GM18508 (cell line): ENCODE results near the gene KCTD2.
"Not testable (repeated sequence)": the region's sequence is repeated elsewhere in the genome, so short reads cannot be mapped to it uniquely, and the experiment has no call there.

Experiments used
- ATAC-seq: cut with Tn5 transposase; IDR thresholded peaks from one replicate; pipeline ENCODE4 v1.9.1; 2021; ENCODE audit warnings: moderate number of reproducible peaks; ENCODE audit not compliant: insufficient read depth, unreplicated experiment

Gene KCTD2

GRCh38 chr17:75048249-75048878, 1.3 kb downstream of the KCTD2 start:
- ATAC-seq: no peak

GRCh38 chr17:75049057-75049456, 2.0 kb downstream of the KCTD2 start:
- no peak for ATAC-seq

- ATAC-seq: no peak
Observed at GRCh38 chr17:75049706-75050105, 2.7 kb downstream of the KCTD2 start.

DNA sequence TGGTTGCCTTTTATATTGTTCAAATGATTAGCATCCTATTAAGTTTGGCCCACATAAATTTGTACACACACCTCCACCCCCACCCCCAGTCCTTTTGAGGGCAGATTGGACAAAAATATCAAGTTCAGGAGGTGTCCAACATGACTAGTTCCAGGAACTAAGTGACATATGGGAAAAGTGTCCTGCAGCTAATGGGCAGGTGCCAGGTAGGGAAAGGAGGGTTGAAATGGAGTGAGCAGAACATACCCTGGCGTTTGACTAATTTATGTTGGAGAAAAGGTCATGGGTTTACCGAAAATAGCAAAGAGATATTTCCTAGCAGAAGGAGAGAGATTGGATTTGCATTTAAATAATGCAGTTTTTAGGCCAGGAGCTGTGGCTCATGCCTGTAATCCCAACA, 4.9 kb downstream of the KCTD2 start:
- no peak for ATAC-seq

GRCh38 chr17:75059369-75060345, 12.6 kb downstream of the KCTD2 start:
- no peak for ATAC-seq

DNA sequence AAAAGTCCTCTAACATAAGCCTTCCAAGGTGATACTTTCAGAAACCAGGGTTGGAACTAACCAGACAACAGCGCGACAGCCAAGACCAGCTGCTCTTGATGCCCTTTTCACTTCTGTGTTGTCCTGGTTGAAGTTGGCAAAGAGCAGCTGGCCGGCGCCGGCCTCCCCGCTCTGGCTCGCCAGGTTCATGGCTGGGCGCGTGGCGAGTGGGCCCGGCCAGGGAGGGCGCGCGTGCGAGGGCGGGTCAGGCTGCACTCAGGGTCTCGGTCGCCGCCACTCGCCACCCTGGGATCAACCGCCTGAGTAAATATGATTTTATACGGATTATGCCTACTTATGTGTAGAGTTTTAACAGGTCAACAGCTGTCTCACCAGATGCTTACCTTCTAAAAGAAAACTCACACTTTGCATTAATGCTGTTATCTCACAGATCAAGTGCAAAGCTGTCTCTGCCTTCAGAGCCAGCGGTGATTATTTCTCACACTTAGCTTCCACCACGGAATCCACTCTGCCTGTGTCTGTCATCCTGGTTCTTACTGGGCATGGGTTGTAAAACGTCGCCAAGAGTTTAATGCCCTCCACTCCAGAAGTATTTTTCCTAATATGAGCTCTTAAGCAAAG, 13.5 kb downstream of the KCTD2 start:
- ATAC-seq: no peak

- ATAC-seq: no peak
Observed at GRCh38 chr17:75061055-75061438, 14.0 kb downstream of the KCTD2 start.

DNA sequence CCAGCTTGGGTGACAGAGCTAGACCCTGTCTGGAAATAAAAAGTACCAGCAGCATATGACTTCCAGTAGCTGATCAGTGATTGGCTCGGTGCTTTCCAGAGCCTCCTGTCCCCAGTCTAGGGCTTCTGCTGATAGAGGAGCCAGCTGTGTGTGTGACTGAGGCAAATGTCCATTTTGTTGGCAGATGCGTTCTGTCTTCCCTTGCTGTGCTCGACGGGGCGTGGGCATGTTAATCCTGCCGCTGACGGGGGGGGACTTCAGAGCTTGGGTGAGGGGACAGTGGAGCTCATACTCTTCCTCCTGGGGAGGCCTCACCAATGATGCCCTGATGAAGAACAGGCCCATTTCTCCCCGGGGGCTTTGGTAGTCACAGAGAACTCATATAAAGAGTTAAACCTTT, 14.6 kb downstream of the KCTD2 start:
- no peak for ATAC-seq

- ATAC-seq: no peak
Observed at GRCh38 chr17:75063201-75063600, 16.2 kb downstream of the KCTD2 start.

DNA sequence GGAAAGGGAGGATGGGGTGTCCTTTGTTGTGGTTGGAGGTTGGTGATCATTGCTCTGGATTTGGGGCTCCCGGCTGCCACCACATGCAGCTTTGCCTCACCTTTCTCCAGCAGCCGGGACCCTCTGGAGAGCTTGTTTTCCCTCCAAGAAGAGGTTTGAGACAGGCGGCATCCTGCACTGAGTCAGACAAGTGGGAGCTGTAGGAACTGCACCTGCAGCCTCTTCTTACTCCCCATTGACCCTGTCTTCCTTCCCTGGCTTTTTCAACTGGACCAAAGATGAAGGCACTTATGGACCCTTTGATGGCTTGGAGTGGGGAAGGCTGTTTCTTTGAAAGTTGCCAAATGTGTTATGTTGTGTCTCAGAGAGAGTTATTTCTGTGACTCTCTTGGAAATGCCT, 16.6 kb downstream of the KCTD2 start:
- no peak for ATAC-seq

GRCh38 chr17:75064040-75064439, 17.0 kb downstream of the KCTD2 start:
- no peak for ATAC-seq

GRCh38 chr17:75064460-75064859, 17.4 kb downstream of the KCTD2 start:
- no peak for ATAC-seq

DNA sequence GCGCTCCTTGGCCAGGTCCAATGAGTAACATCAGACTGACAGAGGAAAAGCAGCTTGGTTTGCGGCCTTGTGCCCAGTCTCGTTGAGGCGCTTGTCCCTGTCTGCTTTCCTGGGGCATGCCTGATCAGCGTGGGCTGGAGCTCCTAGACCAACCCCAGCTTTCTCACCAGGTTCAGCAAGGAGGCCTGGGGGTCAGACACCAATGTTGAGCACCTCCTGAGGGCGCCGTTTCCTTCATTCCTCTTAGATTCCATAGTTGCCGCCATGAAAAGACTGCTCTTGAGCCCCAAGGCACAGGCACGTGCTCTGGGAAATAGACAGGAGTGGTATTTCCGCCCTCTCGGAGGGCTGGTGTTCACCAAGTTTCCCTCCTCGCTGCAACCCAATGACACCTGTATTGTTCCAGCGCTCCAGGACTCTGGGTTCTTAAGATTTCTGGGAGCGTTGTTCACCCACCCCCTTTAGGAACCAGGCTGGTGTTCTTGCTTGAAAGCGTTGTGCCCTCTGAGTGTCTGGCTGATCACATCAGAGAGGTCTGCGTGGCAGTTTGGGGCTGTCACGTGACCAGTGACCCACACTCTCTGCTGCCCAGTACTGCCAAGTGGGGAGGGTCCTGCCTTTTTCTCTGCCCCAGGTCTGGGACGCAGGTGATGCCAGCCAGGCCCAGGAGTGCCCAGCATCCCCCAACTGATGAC, 18.0 kb downstream of the KCTD2 start:
- no peak for ATAC-seq

- ATAC-seq: no peak
Observed at GRCh38 chr17:75065562-75066151, 18.6 kb downstream of the KCTD2 start.

GRCh38 chr17:75067856-75068255, 20.8 kb downstream of the KCTD2 start:
- ATAC-seq: no peak

GRCh38 chr17:75068750-75069149, 21.7 kb downstream of the KCTD2 start:
- ATAC-seq: no peak

- ATAC-seq: no peak
Observed at GRCh38 chr17:75069783-75070182, 22.8 kb downstream of the KCTD2 start.

DNA sequence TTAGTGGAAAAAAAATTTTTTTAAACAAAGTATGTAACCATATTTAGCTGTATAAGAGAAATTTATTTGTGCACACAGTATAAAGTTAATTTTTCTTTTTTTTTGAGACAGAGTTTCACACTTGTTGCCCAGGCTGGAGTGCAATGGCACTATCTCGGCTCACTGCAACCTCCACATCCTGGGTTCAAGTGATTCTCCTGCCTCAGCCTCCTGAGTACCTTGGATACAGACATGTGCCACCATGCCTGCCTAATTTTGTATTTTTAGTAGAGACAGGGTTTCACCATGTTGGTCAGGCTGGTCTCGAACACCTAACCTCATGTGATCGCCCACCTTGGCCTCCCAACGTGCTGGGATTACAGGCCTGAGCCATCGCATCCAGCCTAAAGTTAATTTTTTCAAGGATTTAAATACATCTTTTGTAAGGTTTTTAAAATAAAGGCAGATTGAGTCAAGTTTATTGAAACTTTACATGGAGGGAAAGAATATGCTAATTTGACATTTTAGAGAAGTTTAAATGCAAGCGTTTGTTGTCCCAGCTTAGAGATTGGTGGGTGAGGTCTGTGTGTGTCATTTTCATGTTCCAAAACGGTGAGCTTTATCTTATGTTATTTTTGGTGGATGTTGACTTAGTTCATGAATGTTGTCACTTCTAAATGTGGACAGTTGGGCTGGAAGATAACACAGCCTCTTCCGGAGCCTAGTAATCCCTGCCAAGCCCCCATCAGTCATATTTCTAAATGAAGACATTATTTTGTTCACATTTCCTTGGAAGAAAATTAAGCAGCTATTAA, 24.6 kb downstream of the KCTD2 start:
- ATAC-seq: not testable (repeated sequence)

GRCh38 chr17:75072909-75073308, 25.9 kb downstream of the KCTD2 start:
- ATAC-seq: not testable (repeated sequence)
